Body of pancreas (tissue), 4 donors: ENCODE results near the gene MUC20.

Source experiments
- POLR2A ChIP-seq, 3 donors: fragments of 450-650 bp; IDR thresholded peaks; one replicate each; pipeline ENCODE4 v1.6.1; 2016; ENCODE audit warnings: antibody characterized with exemption in 3 of 3, mild to moderate bottlenecking in 2 of 3
- TF ChIP-seq, protein P1 (sequence below), 7 experiments: fragments of 450-650 bp in 4 of 7; fragments of 200-600 bp in 3 of 7; sonication (generic) in 3 of 7; IDR thresholded peaks; one replicate each; pipeline ENCODE4 v1.5.1; 2016 to 2019; ENCODE audit warnings: antibody characterized with exemption in 7 of 7

DNA sequence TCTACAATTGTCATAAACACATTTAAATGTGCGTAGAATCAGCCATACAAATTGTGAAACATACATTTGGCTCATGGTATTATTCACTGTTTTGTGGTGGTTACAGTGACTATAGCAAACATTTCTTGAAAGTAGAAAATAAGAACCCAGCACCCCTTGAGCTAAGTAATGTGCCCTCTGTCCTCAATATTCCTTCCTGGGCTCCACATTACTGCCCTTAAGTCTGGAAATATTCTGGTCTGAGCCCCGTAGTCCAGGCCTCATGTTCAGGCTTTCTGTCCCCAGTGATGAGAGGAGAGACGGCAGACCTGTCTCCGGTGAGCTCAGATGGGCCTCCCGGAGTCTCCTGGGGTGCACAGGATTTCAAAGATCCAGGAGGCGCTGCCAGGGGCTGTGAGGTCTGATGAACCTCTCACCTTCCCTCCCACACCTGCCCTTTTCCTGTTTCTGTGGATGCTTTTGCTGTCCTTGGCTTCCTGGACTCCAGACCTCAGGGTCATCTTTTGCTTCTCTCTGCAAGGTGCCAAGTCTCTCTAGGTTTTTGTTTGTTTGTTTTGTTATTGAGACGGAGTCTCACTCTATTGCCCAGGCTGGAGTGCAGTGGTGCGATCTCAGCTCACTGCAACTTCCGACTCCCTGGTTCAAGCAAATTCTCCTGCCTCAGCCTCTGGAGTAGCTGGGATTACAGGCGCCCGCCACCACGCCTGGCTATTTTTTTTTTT lies 8.8 kb upstream of the MUC20 start:
- TF ChIP-seq, protein P1, sequence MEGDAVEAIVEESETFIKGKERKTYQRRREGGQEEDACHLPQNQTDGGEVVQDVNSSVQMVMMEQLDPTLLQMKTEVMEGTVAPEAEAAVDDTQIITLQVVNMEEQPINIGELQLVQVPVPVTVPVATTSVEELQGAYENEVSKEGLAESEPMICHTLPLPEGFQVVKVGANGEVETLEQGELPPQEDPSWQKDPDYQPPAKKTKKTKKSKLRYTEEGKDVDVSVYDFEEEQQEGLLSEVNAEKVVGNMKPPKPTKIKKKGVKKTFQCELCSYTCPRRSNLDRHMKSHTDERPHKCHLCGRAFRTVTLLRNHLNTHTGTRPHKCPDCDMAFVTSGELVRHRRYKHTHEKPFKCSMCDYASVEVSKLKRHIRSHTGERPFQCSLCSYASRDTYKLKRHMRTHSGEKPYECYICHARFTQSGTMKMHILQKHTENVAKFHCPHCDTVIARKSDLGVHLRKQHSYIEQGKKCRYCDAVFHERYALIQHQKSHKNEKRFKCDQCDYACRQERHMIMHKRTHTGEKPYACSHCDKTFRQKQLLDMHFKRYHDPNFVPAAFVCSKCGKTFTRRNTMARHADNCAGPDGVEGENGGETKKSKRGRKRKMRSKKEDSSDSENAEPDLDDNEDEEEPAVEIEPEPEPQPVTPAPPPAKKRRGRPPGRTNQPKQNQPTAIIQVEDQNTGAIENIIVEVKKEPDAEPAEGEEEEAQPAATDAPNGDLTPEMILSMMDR (IDR thresholded peaks at IDR 0.05) = no peak
- no peak for TF ChIP-seq POLR2A (IDR thresholded peaks at IDR 0.05)
